Osteocyte (in vitro differentiated cells): ENCODE measurements around the gene TSGA10IP. TPM values are rescaled to one million over a fixed set of nuclear protein-coding genes. Genes with fewer than 3 reads are reported as not detected.

ENCODE experiments used
- DNase-seq: peaks from one replicate; pipeline ENCODE4 v3.0.0; 2021; ENCODE audit warnings: mixed read lengths; ENCODE audit not compliant: unreplicated experiment; ENCODE audit errors: extremely low spot score
- H3K27ac Mint-ChIP-seq: one replicate; pipeline ENCODE4 v1.8.0; 2021; ENCODE audit warnings: mild to moderate bottlenecking, mixed read lengths; ENCODE audit not compliant: unreplicated experiment
- H3K27me3 Mint-ChIP-seq: one replicate; pipeline ENCODE4 v1.8.0; 2021; ENCODE audit warnings: mixed read lengths; ENCODE audit not compliant: unreplicated experiment
- H3K36me3 Mint-ChIP-seq: one replicate; pipeline ENCODE4 v1.8.0; 2021; ENCODE audit warnings: mixed read lengths; ENCODE audit not compliant: unreplicated experiment
- H3K4me1 Mint-ChIP-seq: one replicate; pipeline ENCODE4 v1.8.0; 2021; ENCODE audit warnings: mixed read lengths; ENCODE audit not compliant: unreplicated experiment
- H3K4me3 Mint-ChIP-seq: one replicate; pipeline ENCODE4 v1.8.0; 2021; ENCODE audit warnings: mild to moderate bottlenecking, moderate library complexity, mixed read lengths; ENCODE audit not compliant: unreplicated experiment
- H3K9me3 Mint-ChIP-seq: one replicate; pipeline ENCODE4 v1.8.0; 2021; ENCODE audit warnings: mixed read lengths; ENCODE audit not compliant: unreplicated experiment
- total RNA-seq: library from RNA; stranded (reverse); gene quantifications from 2 replicates; pipeline ENCODE4 v1.2.1, GENCODE V29; 2021
- TF ChIP-seq, protein P1 (sequence below): fragments of 200-600 bp; sonication (generic); IDR thresholded peaks from 2 replicates; pipeline ENCODE4 v1.5.0; 2021; ENCODE audit warnings: antibody characterized with exemption, mild to moderate bottlenecking, moderate library complexity

Gene TSGA10IP
- total RNA-seq, 1 donor from 2014 or later: not detected

DNA sequence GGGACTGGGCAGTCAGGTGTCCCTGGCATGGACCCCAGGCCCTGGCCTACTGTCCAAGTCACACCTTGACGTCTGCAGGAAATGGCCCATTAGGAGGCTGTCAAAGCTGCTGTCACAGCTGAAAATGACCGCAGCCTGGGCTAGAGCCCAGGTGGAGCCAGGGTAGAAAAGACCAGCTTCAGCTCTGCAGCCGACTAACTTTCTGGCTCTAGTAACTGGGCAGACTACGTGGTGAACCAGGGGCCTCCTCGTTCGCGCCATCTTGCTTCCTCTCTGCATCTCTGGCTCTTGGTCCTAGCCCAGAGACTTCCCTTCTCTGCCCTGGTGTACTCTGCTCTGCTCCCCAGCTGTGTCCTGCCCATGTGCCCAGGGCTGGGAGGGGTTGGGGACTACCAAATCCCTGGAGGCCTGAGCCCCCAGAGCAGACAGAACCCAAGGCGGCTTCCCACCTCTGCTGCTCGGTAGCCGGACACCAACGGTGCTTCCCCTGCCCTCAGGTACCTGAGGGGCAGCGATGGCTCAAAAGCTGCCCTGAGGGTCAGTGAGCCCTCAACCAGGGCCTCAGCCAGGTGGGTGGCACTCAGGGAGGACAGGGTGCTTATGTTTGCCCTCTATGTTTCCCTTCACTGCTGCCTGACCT, 35.9 kb downstream of the TSGA10IP start:
- Mint-ChIP-seq H3K4me3 (no peak overlapping the region), H3K27me3 (no peaks in the 10 kb centered on the region), H3K4me1 (no peaks in the 10 kb centered on the region), H3K27ac (no peak overlapping the region), H3K9me3 (no peaks in the 10 kb centered on the region), H3K36me3 (peaks cover 20% of the 10 kb centered on the region)
- TF ChIP-seq, protein P1, sequence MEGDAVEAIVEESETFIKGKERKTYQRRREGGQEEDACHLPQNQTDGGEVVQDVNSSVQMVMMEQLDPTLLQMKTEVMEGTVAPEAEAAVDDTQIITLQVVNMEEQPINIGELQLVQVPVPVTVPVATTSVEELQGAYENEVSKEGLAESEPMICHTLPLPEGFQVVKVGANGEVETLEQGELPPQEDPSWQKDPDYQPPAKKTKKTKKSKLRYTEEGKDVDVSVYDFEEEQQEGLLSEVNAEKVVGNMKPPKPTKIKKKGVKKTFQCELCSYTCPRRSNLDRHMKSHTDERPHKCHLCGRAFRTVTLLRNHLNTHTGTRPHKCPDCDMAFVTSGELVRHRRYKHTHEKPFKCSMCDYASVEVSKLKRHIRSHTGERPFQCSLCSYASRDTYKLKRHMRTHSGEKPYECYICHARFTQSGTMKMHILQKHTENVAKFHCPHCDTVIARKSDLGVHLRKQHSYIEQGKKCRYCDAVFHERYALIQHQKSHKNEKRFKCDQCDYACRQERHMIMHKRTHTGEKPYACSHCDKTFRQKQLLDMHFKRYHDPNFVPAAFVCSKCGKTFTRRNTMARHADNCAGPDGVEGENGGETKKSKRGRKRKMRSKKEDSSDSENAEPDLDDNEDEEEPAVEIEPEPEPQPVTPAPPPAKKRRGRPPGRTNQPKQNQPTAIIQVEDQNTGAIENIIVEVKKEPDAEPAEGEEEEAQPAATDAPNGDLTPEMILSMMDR: no peak
- DNase-seq: no peak

DNA sequence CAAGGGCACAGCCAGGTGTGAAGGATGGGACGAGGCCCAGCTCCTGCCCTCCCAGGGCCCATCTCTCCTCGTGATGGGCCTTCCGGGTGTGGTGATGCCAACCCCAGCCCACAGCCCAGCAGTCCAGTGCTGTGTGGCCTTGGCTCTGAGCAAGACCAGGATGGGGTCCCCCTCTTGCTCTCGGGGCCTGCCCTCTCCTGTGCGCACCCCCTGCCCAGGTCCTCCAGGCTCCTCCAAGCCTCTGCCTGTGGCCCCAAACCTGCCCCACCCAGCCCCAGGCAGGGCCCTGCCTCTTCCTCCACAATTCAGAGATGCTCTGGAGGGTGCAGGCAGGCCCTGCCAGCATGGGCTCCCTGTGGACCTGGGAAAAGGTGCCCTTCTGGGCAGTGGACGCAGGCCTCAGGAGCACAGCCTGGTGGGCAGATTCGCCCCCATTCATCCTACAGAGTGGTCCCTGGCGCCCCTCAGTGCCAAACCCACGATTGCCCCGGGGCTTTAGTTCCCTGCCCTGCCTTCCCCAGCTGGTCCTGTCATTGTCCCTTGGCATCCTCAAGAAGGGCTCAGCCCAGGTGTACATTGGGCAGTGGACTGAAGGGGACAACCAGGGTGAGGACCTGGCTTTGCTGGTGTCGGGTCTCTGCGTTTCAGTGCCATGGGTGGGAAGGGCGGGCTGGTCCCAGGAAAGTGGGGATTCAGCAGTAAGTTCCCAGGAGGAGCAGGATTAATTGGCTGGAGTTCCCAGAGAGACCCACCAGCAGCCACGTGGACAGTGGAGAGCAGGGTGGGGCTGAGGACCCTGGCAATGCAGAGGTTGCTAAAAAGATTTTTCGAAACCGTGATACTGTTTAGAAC, 36.9 kb downstream of the TSGA10IP start:
- H3K4me1 Mint-ChIP-seq: no peaks in the 10 kb centered on the region
- peaks cover 12% of the 10 kb centered on the region for H3K36me3 Mint-ChIP-seq
- H3K27ac Mint-ChIP-seq: no peak overlapping the region
- DNase-seq: no peak
- no peak overlapping the region for H3K4me3 Mint-ChIP-seq
- H3K9me3 Mint-ChIP-seq: no peaks in the 10 kb centered on the region
- H3K27me3 Mint-ChIP-seq: no peaks in the 10 kb centered on the region
- TF ChIP-seq, protein P1: no peak

DNA sequence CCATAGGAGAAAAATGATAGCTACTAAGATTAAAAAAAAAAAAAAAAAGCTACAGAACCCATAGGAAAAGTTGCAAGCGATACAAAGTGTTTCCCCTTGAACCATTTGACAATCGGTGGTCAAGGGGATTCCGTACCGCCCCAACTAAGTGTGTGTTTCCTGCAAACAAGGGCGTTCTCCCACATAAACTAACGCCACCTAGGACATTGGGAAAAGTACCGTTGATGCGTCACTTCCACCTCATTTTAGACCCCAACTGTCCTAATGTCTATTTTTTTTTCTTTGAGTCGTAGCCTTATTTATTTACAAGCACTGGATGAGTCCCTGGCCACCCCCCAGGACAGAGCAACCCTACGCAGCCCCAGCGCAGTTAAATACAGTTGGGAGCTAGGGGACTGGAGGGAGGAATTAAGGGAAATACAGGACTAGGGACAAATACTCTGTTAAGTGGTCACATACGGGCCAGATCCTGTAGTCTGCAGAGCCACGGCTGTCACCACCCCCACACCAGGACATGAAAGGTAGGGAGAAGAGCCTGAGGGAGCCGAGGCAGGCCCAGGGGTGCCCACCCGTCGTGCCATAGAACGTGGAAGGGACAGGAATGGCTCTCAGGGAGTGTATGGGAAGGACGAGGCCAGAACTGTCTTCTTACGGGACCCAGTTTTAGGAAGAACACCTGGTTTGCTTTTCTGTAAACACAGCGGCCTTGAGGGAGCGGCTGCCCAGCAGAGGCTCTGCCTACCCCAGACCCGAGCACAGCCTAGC, 37.7 kb downstream of the TSGA10IP start:
- H3K27me3 Mint-ChIP-seq: no peaks in the 10 kb centered on the region
- no peak for DNase-seq
- H3K36me3 Mint-ChIP-seq: peaks cover 8% of the 10 kb centered on the region
- TF ChIP-seq, protein P1: no peak
- H3K9me3 Mint-ChIP-seq: no peaks in the 10 kb centered on the region
- H3K27ac Mint-ChIP-seq: no peak overlapping the region
- H3K4me3 Mint-ChIP-seq: no peak overlapping the region
- no peaks in the 10 kb centered on the region for H3K4me1 Mint-ChIP-seq

DNA sequence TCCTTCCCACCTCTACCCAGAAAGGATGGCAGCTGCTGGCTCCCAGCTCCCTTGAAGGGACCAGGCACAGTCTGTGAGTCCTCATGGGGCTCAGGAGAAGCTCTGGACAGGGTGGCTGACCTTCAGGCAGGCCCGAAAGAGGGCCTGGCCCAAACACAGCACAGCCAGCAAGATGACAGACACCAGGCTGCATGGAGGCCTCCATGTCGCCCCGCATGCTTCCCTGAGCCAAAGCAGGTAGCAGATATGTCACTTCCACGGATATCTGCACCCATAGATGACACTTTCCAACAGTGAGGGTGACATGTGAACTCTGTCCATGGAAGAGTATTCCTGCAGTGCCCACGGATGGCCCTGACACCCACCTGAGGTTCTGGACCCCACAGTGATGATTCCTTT, 38.3 kb downstream of the TSGA10IP start:
- no peak for DNase-seq
- no peak overlapping the region for H3K27ac Mint-ChIP-seq
- TF ChIP-seq, protein P1: no peak
- H3K4me3 Mint-ChIP-seq: no peak overlapping the region
- peaks cover 8% of the 10 kb centered on the region for H3K36me3 Mint-ChIP-seq
- no peaks in the 10 kb centered on the region for H3K9me3 Mint-ChIP-seq
- H3K27me3 Mint-ChIP-seq: no peaks in the 10 kb centered on the region
- no peaks in the 10 kb centered on the region for H3K4me1 Mint-ChIP-seq

DNA sequence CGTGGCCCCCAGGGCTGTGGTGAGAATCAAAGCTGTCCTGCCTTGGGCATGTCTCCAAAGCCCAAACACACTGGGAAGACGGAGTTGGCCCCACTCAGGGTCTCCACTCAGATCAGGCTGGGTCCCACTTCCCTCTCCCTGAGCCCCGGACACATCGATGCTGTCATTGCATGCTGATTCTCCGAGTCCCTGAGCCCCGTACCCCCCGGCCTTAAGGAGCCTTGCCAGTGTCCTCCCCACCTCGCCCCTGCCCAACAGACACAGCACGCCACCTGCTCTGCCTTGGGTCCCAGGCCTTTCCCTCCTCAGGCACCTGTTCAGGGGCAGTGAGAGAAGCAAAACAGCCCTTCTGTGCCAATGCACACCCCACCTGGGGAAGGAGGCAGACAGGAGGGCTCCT, 42.1 kb downstream of the TSGA10IP start:
- H3K4me3 Mint-ChIP-seq: no peak overlapping the region
- no peaks in the 10 kb centered on the region for H3K27me3 Mint-ChIP-seq
- H3K4me1 Mint-ChIP-seq: peaks cover 5% of the 10 kb centered on the region
- TF ChIP-seq, protein P1: no peak
- peaks cover 5% of the 10 kb centered on the region for H3K36me3 Mint-ChIP-seq
- no peak for DNase-seq
- no peak overlapping the region for H3K27ac Mint-ChIP-seq
- H3K9me3 Mint-ChIP-seq: no peaks in the 10 kb centered on the region
